GM12801 (cell line): ENCODE results near the gene UROC1.

Experiments
- CTCF ChIP-seq: IDR thresholded peaks from one replicate; pipeline ENCODE4 v1.5.1; 2011; ENCODE audit warnings: control low read depth; ENCODE audit not compliant: insufficient read length; ENCODE audit errors: extremely low read depth

Gene UROC1

GRCh38 chr3:126452213-126452612, 65.4 kb downstream of the UROC1 start:
- TF ChIP-seq CTCF = no peak

GRCh38 chr3:126451511-126451910, 66.1 kb downstream of the UROC1 start:
- TF ChIP-seq CTCF = no peak

GRCh38 chr3:126450744-126451143, 66.8 kb downstream of the UROC1 start:
- TF ChIP-seq CTCF = no peak

- TF ChIP-seq CTCF = no peak
These were observed 67.4 kb downstream of the UROC1 start for GRCh38 chr3:126450219-126450618.

- no peak for TF ChIP-seq CTCF
These were observed 67.9 kb downstream of the UROC1 start for GRCh38 chr3:126449621-126450051.

- TF ChIP-seq CTCF = no peak
These were observed 68.7 kb downstream of the UROC1 start for GRCh38 chr3:126448893-126449180.

- no peak for TF ChIP-seq CTCF
These were observed 69.3 kb downstream of the UROC1 start for GRCh38 chr3:126448136-126448892.
